Epithelial cell of esophagus (primary cell): ENCODE data around the gene PTPRM.

Source experiments
- DNase-seq: peaks from one replicate; pipeline ENCODE4 v3.0.0; 2010; ENCODE audit warnings: low read depth
- H3K4me3 ChIP-seq: 2 replicates; pipeline ENCODE4 v1.5.1; 2011; ENCODE audit warnings: mild to moderate bottlenecking, low read length, control low read depth
- CTCF ChIP-seq: IDR thresholded peaks from 2 replicates; pipeline ENCODE4 v1.5.1; 2011; ENCODE audit warnings: low read depth, mild to moderate bottlenecking, low read length, control low read depth, inconsistent platforms; ENCODE audit not compliant: insufficient read depth; ENCODE audit errors: missing control alignments

PTPRM gene

GRCh38 chr18:7974200-7974874, 407.2 kb downstream of the PTPRM start:
- no peak for DNase-seq
- no peak overlapping the region for H3K4me3 ChIP-seq

GRCh38 chr18:7977897-7978296, 410.8 kb downstream of the PTPRM start:
- TF ChIP-seq CTCF, result no peak
- H3K4me3 ChIP-seq, result no peak overlapping the region
- DNase-seq, result no peak

More at GRCh38 chr18:7974200-7974874, 407.2 kb downstream of the PTPRM start:
- TF ChIP-seq CTCF, result no peak

- no peak for DNase-seq
- no peak for TF ChIP-seq CTCF
- H3K4me3 ChIP-seq, result no peak overlapping the region
Measured at GRCh38 chr18:7978834-7979233, 411.7 kb downstream of the PTPRM start.

- H3K4me3 ChIP-seq, result no peak overlapping the region
- DNase-seq, result no peak
- TF ChIP-seq CTCF, result no peak
Measured at GRCh38 chr18:7979714-7980113, 412.6 kb downstream of the PTPRM start.

GRCh38 chr18:7980136-7980535, 413.0 kb downstream of the PTPRM start:
- H3K4me3 ChIP-seq, result no peak overlapping the region
- no peak for TF ChIP-seq CTCF
- DNase-seq, result peak; percentile 9

- DNase-seq, result no peak
- TF ChIP-seq CTCF, result no peak
- no peak overlapping the region for H3K4me3 ChIP-seq
Measured at GRCh38 chr18:7980656-7981055, 413.5 kb downstream of the PTPRM start.

- DNase-seq, result no peak
- TF ChIP-seq CTCF, result no peak
- H3K4me3 ChIP-seq, result no peak overlapping the region
Measured at GRCh38 chr18:7982216-7982615, 415.1 kb downstream of the PTPRM start.
